Measurements from ENCODE around the gene TRIP10.
"Not testable (repeated sequence)": the region's sequence is repeated elsewhere in the genome, so short reads cannot be mapped to it uniquely, and the experiment has no call there.

The TRIP10 gene

GRCh38 chr19:6743714-6744380, 4.4 kb downstream of the TRIP10 start:
- DNase-seq: no peak

- DNase-seq: peak; percentile 16
Measured at GRCh38 chr19:6744381-6745301, 5.2 kb downstream of the TRIP10 start.

- no peak for DNase-seq
Measured at GRCh38 chr19:6745965-6746364, 6.5 kb downstream of the TRIP10 start.

- not testable (repeated sequence) for DNase-seq
Measured at GRCh38 chr19:6748543-6748942, 9.1 kb downstream of the TRIP10 start.

- no peak for DNase-seq
Measured at GRCh38 chr19:6750062-6750461, 10.6 kb downstream of the TRIP10 start.

GRCh38 chr19:6751189-6751588, 11.7 kb downstream of the TRIP10 start:
- no peak for DNase-seq

- no peak for DNase-seq
Measured at GRCh38 chr19:6752256-6753177, 13.0 kb downstream of the TRIP10 start.

- DNase-seq: no peak
Measured at GRCh38 chr19:6753178-6754031, 13.9 kb downstream of the TRIP10 start.

- no peak for DNase-seq
Measured at GRCh38 chr19:6754136-6754535, 14.7 kb downstream of the TRIP10 start.

- DNase-seq: no peak
Measured at GRCh38 chr19:6754653-6755463, 15.4 kb downstream of the TRIP10 start.

- no peak for DNase-seq
Measured at GRCh38 chr19:6760606-6761005, 21.1 kb downstream of the TRIP10 start.

- DNase-seq: no peak
Measured at GRCh38 chr19:6761053-6761676, 21.7 kb downstream of the TRIP10 start.

- not testable (repeated sequence) for DNase-seq
Measured at GRCh38 chr19:6762253-6762797, 22.8 kb downstream of the TRIP10 start.

GRCh38 chr19:6765738-6766356, 26.4 kb downstream of the TRIP10 start:
- DNase-seq: no peak

- DNase-seq: no peak
Measured at GRCh38 chr19:6766357-6767080, 27.0 kb downstream of the TRIP10 start.

GRCh38 chr19:6767081-6767356, 27.5 kb downstream of the TRIP10 start:
- DNase-seq: peak; percentile 53

GRCh38 chr19:6767357-6768235, 28.1 kb downstream of the TRIP10 start, which contains the start of gene SH2D3A:
TSS of gene SH2D3A (minus strand) at chr19:6767435. CDS start at chr19:6763748, 3,687 bp downstream.
- DNase-seq: peak; percentile 92

- DNase-seq: no peak
Measured at GRCh38 chr19:6768236-6768785, 28.8 kb downstream of the TRIP10 start.

All from NCI-H2171 treated with DMSO at 0.1 percent for 48 hours (cell line).